Activated CD4-positive, CD25-positive, alpha-beta regulatory T cell treated with anti-CD3 and anti-CD28 coated beads, Interleukin-2, amount 50 U/mL, for 24 hours (primary cell): Measurements from ENCODE around the gene PIEZO1.

Experiments
- ATAC-seq, 2 donors: fragments of 150-1000 bp; cut with Tn5 transposase; one replicate each; pipeline ENCODE4 v1.10.0; 2021; ENCODE audit warnings: mild to moderate bottlenecking in 1 of 2, moderate library complexity in 1 of 2

The PIEZO1 gene

DNA sequence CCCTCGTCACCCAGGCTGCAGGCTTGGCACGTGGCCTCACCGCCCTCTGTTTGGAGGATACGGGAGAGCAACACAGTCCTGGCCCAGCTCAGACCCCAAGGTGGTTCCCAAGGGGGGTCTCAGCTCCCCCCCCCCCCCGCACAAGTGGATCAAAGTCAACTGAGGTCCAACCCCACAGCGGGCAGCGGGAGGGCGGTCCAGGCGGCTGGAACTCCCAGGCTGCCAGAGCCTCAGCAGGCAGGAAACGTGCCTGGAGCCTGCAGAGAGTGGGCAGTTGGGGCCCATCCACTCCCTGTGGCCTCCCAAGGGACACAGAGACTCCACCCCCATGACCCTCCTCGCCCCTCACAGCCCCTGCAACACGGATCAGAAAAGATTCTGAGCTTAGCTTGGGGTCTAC is 36.7 kb downstream of the PIEZO1 start:
- ATAC-seq = no peak

DNA sequence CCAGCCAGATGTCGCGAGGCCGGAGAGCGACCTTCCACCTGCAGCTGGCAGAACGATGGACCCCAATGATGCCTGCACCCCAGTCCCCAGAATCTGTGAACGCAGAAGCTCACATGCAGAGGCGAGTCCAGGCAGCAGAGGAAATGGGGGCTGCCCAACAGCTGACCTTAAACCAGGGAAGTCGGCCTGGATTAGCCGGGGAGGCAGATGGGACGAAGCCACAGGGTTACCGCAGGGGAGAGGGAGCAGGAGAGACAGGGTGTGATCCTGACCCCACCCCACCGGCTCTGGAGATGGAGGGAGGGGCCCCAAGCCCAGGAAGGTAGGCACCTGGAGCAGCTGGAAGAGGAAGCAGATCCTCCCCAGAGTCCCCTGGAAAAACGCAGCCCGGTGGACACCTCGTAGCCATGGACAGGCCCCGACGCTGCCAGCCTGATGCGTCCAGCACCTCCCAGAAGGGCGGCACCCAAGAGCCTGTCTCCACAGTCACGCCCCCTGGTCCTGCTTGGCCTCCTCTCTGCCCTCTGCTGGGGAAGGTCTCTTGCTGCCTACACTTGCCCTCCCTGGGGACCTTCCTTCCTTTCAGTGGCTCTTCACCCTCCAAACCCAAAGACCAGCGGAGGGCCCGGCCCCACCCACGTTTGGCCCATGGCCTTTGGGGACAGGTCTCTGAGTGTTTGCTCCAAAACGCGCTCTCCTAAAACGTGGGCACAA is 37.3 kb downstream of the PIEZO1 start:
- ATAC-seq = peak in 1 of 2 donors; percentile 36

DNA sequence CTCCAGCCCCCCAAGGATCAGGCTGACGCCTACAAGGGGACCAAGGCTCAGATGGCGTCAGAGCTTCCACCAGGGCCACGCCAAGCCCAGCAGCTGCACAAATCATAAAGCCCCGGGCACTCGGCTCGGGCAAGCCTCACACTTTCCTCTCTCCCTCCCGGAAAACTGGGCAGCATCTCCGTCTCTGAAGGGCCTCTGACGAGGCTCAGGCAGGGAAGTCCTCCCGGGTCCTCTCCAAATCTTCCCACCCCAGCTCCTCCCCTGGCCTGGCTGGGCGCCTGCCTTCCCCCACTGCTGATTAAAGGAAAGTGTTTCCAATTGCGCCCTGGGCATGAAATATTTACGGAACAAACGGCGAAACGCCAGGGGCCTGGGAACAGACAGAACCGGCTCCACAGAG is 38.5 kb downstream of the PIEZO1 start:
- ATAC-seq = no peak

DNA sequence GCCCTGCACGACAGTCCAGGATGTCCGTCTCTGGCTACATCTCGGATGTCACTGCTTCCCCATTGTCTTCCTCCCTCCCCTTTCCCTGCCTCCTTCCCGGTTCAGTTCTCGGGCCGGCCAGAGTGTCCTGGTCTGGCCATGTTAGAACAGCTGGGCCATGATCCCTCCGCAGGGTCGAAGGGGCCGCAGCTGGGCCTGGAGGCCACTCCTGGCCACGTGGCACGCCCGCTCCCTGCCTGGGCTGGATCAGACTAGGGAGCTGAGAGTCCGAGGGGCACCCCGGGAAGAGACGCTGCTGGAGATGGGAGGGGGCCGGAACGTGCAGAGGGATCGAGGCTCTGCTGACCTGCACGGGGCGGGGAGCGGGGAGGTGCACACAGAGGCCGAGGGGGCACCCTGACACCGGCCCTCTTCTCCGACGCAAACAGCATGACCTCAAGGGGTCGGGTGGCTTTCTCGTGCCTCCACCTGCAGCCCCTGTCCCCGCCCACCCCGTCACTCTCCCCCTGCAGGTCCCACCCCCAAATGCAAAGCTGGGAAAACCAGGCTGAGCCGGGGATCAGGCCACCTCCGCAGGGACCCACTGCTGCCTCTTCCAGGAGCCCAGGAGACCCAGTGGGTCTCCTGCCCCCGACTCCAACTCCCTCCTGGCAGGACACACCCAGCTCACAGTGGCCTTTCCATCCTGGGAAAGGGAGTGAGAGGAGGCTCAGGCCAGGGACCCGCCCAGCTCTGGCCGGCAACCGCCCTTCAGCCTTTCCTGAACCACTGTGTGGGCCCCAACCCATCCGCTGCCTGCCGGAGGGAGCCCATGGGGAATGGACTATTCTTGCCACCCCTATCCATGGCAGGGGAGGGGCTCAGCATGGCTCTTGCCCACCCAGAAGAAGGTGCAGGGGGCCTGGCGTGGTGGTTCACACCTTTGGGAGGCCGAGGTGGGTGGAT is 40.2 kb downstream of the PIEZO1 start:
- no peak for ATAC-seq

DNA sequence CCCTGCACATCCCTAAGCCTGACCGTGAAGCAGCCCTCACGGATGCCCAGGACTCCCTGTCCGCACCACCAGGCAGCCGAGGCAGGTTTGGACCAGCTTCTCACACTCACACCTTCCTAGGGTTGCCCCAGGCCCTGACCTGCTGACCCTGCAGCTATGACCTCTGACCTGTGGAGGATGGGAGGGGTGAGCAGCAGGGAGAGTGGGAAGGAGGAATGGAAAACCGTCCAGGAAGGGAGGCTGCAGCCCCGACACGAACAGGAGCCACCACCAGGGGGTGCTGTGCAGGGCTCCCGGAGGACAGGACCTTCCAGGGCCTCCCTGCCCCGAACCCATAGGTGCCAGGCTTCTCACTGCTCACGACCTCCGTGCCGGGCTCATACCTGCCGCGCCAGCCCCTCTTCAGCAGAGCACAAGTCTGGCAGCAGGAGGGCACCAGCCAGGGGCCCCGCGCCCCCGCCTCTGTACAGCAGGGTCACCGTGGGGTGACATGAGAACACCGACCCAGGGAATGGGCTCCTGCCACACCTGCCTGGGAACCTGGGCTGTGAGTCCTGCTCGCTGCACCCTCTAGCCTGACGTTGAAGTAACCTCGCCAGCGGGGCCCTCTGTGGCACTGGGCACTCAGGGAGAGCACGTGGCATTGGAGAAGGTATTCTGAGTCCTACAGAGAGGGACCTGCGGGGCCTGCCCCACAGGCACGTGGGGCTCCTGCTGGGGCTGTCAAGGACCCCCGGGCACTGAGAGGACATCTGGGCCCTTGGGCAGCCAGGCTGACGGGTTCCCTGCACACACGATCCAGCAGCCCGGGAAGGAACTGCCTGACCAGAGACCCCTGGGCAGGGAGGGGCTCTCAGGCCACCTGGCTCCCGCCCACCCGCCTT is 41.1 kb downstream of the PIEZO1 start:
- peak; percentile 54 to 57 for ATAC-seq

DNA sequence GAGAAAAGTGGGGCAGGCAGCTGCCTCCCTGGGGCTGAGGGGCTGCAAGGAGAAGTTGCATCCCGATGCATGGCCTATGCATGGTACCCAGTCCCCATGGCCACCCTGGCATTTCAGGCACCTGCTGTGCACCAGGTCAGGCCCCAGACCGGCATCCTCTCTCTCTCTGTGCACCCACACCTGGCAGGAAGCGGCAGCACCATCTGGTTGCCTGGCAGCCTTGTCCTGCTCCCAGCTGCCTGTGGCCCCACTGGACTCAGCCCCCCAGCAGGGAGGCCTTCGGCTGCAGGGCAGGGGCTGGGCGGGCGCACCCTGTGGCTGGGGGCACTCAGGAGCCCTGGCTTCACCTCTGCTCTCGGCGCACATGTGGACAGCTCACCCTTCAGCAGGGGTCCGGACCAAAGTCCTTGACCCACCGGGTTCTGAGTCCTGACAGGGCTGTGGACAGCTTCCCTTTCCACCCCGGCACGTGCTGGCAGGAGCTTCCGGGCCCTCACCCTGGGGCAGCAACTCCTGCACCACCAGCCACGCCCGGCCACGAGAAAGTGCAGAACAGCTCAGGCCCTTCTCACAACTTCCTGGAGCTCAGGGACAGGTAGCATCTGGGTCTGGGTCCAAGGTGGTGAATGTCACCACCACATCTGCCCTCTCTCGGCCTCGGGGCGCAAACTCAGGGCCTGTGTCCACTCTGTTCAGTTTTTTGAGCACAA is 42.0 kb downstream of the PIEZO1 start:
- ATAC-seq = no peak

DNA sequence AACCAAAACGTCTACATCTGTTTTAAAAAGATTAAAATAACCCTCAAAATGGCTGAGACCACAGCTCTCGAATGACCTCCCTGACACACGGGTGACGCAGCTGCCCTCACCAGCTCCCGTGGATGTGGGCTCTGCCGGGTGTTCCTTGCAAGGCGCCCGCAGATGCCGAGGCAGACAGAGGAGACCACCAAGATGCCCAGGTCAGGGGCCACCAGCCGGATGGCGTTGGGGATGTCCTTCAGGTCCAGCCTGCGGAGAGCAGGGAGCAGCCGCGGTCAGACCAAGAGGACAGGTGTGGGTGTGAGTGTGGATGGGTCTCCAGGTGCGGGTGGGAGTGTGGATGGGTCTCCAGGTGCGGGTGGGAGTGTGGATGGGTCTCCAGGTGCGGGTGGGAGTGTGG is 43.7 kb downstream of the PIEZO1 start:
- no peak for ATAC-seq

DNA sequence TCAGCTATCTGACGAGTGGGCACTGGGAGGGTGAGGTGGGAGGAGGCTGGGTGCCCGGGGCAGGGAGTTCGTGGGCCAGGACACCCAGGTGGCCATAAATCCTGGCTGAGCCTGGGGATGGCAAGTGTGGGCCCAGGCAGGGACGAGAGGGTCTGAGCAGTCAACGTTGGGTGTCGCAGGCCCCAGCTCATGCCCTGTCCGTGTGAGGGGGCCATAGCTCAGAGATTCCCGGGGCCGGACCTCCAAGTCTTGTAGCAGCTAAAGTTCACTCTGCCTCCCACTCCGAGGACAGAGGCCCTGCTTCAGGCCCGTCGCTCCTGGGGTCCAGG is 44.3 kb downstream of the PIEZO1 start:
- no peak for ATAC-seq

DNA sequence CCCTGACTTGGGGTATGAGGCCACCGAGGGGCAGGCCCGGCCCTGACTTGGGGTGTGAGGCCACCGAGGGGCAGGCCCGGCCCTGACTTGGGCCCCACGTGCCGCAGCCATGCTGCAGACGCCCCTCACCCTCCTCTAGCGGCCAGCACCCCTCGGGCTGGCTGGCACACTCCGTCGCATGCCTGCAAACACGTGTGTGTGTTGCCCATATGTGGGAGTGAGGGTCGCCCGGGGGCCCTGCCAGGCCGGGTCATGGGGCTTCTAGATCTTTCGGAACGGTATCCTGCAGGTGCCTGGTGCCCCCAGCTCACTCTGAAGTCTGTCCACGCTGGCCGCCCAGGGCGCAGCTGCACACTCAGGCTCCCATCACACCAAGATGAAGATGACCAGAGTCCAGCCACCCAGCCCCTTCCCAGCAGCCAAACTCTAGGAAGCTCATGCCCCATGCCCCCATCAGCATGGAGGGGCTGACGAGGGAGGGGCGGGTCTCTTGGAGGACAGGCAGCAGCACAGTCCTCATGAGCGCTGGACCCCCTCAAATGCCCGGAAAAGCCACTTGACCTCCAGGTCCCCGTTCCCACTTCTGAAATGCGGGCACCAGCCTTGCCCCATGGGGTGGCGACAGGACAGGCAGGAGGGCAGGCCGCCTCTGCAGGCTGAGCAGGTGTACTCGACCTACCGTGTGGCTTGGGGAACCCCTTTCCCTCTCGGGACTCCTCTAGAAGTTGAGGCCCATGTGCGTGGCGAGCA is 44.9 kb downstream of the PIEZO1 start:
- ATAC-seq = no peak

DNA sequence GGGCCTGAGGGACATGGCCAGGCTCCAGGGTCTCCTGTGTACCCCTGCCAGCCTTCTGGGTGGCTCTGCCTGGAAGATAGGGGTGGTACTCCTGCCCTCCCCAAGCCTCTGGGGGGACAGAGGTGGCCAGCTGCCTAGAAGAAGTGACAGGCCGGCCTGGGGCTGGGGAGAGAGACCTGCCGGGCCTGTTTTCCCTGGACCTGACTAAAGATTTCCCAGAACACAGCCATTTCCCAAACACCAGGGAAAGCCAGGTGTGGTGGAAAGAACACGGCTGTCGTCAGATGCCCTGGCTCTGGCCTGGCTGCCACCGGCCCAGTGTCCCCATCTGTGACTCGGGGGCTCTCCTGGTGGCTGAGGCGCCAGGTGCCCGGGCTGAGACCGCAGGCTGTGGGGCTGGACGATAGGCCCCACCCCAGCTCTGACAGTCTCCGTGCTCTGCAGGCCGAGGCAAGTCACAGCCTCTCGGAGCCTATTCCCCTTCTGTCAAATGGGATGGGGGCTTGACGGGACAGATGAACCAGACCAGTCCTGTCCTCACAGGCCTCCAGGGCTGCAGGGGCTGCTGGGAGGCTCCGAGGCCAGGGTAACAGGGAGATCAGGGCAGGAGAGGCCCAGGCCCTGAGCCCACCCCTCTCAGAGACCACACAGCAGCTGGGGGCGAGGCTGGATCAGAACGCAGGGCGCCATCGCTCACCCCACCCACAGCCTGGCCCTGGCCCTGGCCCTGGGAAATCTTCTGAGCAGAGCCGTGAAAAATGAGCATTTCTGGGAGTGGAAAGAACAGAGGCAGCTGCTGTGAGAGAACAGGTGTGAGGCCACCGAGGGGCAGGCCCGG is 45.7 kb downstream of the PIEZO1 start:
- no peak for ATAC-seq

DNA sequence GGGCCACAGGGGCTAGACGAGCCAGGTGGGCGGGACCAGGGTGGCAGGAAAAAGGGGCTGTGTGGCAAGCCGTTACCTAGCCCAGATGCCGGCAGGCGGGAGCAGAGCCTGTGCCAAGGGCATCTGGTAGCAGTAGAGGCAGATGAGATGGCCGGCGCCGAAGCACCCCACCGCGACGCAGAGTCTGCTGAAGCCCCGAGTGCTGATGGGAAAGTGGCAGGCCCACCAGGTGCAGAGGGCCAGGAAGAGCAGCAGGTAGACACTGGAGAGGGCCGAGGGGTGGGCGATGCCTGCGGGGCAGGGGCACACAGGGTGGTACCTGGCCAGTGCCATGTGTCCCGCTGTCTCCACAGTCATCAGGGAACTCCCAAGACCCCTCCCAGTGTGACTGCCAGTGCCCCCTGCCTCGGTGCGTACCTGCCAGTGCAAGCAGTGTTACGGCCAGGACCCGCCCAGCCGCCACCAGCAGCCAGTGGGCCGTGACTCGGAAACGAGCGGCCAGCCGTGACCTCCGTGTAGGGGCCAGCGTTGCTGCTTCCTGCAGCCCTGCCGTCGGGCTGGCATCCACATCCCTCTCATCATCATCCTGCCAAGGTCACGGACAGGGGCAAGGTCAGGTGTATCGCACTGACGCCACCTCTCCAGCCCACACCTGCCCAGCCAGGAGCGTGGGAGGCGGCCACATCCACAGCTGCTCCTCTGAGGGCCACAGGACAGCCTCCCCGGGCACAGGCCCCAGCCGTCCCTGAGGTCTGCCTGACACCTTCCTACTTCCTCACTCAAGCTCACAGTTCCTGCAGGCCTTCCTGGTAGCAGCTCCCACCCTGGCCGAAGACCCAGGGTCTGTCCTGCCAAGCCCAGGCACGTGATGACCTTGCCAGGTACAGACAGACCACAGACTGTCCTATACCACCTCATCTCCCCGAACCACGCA is 46.6 kb downstream of the PIEZO1 start:
- no peak for ATAC-seq

DNA sequence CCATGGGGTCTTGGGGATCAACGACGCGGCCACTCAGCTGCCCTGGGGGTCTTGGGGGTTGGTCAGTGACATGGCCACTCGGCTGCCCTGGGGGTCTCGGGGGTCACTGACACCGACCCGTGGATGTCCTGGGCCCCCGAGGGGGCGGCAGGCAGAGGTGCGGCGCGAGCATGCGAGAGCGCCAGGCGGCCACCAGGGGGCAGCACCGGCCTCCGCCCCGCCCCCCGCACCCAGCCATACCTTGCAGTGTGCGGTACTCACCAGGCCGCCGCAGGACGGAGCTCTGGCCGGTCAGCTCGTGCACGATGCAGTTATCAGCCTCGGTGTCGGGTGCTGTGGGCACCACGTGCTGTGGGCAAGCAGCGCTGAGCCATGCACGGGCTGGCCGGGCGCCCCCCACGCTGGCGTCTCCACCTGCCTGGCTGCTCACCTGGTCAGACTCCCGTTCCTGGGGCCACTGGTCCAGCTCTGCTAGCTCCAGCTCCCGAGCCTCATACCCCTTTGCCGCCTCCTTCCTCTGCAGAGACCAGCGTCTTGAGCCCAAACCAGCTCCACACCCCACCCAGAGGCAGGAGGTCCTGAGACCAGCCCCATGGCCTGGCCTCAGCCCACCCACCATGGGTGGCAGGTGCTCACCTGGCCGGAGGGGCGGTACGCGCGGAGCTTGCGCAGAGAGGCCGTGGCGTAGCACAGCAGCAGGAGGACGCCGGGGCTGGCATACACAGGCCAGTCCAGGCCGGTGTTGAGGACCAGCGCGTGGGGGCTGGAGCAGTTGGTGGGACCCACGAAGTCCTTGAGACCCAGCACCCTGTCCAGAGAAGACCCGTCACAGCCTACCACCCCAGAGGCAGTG is 47.5 kb downstream of the PIEZO1 start:
- peak; percentile 74 to 77 for ATAC-seq

DNA sequence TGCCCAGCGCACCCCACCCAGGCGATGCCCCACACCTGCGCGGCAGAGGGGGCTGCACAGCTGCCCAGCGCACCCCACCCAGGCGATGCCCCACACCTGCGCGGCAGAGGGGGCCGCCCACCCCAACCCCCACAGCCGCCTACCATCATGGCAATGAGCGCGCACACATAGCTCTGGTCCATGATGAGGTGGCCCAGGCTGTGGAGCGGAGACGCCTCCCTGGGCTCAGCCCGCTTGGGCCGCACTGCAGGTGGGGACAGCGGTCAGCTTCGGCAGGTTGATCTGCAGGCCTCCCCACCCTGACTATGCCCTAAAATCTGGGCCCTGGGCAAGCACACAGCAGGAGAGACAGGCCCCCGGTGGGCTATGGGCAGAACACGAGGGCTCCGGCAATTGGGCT is 48.5 kb downstream of the PIEZO1 start:
- no peak for ATAC-seq

DNA sequence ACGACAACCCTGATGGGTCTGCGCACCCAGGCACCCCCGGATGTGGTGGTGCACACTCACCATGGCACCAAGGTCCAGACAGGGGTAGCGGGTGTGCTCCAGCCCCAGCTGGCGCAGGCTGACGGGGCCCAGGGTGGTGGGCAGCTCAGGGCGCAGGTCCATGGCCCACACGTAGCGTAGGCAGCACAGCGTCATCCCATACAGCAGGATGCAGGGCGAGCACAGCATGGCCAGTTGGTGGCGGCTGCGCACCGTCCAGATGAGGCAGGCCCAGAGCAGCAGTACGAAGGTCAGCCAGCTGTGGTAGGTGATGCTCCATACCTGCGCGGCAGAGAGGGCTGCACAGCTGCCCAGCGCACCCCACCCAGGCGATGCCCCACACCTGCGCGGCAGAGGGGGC is 48.9 kb downstream of the PIEZO1 start:
- no peak for ATAC-seq

DNA sequence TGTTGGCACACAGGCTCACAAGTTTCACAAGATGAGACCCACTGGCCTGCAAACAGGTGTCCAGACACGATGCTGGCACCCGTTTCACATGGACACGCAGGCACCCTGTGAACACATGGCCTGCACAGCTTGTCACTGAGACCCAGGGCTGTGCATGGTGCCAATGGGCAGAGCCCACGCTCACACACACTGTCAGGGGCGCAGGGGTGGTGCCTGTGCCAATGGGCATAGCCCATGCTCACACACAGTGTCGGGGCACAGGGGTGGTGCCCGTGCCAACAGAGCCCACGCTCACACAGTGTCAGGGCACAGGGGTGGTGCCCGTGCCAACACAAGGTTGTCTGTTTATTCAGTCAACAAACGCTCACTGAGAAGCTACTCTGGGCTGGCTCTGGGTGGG is 49.4 kb downstream of the PIEZO1 start:
- ATAC-seq = no peak

DNA sequence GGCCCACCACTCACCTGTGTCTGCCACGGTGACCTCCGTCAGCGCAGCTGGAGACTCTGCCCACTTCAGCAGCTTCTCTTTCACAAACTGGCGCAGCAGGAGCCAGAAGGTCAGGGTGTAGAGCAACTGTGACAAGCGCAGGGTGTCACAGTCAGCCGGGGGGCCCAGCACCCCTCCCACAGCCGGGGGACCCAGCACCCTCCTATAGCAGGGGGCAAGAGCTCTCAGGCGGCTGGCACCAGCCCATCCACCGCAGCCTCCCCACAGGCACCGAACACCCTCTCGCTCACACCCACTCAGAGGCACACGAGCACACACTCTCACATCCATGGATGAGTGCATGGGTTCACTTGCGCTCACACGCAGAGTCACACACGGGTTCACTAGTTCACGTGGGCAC is 49.9 kb downstream of the PIEZO1 start:
- no peak for ATAC-seq

DNA sequence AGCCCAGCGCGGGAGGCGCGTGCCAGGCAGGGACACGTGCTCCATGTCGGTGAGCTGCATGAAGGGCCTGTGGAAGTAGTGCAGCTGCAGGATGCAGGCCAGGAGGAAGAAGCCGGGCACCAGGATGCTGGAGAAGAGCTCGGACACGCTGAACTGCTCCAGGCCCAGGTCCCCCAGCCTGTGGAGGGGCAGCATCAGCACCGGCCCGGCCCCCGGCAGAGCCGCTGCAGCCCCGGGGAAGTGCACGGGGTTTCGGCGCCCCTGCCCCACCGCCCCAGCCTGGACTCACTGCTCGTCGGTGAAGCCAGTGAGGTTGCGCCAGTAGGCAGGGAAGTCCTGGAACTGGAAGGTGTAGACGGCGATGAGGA is 50.7 kb downstream of the PIEZO1 start:
- ATAC-seq = no peak

DNA sequence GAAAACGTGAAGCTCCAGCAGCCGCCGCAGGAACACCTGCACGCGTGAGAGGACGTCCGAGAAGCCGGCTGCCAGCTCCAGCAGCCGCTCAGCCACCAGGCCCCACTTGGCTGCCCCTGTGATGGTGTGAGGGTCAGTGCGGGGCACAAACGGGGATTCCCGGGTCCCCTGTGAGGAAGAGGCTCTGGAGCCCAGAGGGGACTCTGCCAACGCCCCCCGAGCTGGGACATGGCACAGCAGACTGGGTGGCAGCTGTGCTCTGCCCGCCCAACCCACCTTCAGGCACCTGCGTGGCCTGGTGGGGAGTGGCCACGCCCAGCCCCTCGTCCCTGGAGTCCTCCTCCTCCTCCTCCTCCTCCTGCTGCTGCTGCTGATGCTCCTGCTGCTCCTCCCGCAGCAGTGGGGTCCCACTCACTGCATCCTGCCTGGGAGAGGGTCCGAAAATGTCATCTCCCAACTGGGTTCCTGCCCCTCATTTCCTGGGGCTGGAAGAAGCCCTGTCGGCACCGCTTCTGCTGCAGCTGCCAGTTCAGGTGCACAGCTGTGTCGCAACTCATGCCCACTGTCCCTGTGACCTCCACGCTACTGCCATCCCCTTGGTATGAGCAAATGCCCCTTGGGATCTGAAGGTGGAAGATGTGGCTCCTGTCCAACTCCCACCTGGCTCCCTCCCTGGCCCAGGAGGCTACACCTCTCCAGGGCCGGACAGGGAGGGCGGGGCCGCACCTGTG is 51.2 kb downstream of the PIEZO1 start:
- no peak for ATAC-seq
